HCT116 (cell line): ENCODE measurements around the gene ADARB1.

ENCODE experiments used
- EZH2 ChIP-seq: fragments of 200-600 bp; sonication (generic); IDR thresholded peaks from 2 replicates; pipeline ENCODE4 v1.6.1; 2017; ENCODE audit warnings: antibody characterized with exemption, mixed run types
- JUND ChIP-seq: IDR thresholded peaks from 2 replicates; pipeline ENCODE4 v1.6.1; 2012
- POLR2A ChIP-seq: IDR thresholded peaks from 2 replicates; pipeline ENCODE4 v1.7.0; 2011; ENCODE audit warnings: borderline replicate concordance; ENCODE audit not compliant: insufficient read depth, insufficient read length; ENCODE audit errors: extremely low read depth
- ZBTB33 ChIP-seq: IDR thresholded peaks from 2 replicates; pipeline ENCODE4 v1.6.1; 2011; ENCODE audit warnings: mild to moderate bottlenecking, low read length, moderate library complexity; ENCODE audit not compliant: insufficient replicate concordance; ENCODE audit errors: extremely low read depth
- TF ChIP-seq, protein P1 (sequence below), 3 experiments: fragments of 200-600 bp in 1 of 3; sonication (generic) in 1 of 3; IDR thresholded peaks in 2 of 3; conservative IDR thresholded peaks in 1 of 3; 2 replicates each; pipeline ENCODE4 v1.5.1; 2012 to 2017; ENCODE audit warnings: low read depth in 2 of 3, low read length in 2 of 3, antibody characterized with exemption in 1 of 3, borderline replicate concordance in 1 of 3, control low read depth in 1 of 3, mild to moderate bottlenecking in 1 of 3, mixed read lengths in 1 of 3, mixed run types in 1 of 3, moderate library complexity in 1 of 3; ENCODE audit not compliant: insufficient read depth in 1 of 3

GRCh38 chr21:45220071-45220481, 145.7 kb downstream of the ADARB1 start:
- TF ChIP-seq ZBTB33 (no peak), EZH2 (no peak), JUND (no peak), POLR2A (no peak)
- TF ChIP-seq, protein P1, sequence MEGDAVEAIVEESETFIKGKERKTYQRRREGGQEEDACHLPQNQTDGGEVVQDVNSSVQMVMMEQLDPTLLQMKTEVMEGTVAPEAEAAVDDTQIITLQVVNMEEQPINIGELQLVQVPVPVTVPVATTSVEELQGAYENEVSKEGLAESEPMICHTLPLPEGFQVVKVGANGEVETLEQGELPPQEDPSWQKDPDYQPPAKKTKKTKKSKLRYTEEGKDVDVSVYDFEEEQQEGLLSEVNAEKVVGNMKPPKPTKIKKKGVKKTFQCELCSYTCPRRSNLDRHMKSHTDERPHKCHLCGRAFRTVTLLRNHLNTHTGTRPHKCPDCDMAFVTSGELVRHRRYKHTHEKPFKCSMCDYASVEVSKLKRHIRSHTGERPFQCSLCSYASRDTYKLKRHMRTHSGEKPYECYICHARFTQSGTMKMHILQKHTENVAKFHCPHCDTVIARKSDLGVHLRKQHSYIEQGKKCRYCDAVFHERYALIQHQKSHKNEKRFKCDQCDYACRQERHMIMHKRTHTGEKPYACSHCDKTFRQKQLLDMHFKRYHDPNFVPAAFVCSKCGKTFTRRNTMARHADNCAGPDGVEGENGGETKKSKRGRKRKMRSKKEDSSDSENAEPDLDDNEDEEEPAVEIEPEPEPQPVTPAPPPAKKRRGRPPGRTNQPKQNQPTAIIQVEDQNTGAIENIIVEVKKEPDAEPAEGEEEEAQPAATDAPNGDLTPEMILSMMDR (IDR thresholded peaks at IDR 0.05 in 2 of 3, conservative IDR thresholded peaks at IDR 0.05 in 1 of 3; ENCODE audit: borderline replicate concordance in 1 of 3, insufficient read depth in 1 of 3, low read depth in 2 of 3, low read length in 2 of 3): no peak
